GM21528 (cell line): ENCODE results near the gene PLXND1.

Experiments used
- ATAC-seq: cut with Tn5 transposase; IDR thresholded peaks from one replicate; pipeline ENCODE4 v1.9.1; 2021; ENCODE audit warnings: mild to moderate bottlenecking, moderate library complexity; ENCODE audit not compliant: unreplicated experiment, low FRiP score

Gene PLXND1

GRCh38 chr3:129602730-129603560 lies 3.5 kb downstream of the PLXND1 start:
- ATAC-seq, result no peak

- no peak for ATAC-seq
These were observed 4.2 kb downstream of the PLXND1 start for GRCh38 chr3:129602309-129602708.

- ATAC-seq, result no peak
These were observed 4.8 kb downstream of the PLXND1 start for GRCh38 chr3:129601713-129602112.

GRCh38 chr3:129600348-129600747 lies 6.1 kb downstream of the PLXND1 start:
- no peak for ATAC-seq

GRCh38 chr3:129599607-129600006 lies 6.9 kb downstream of the PLXND1 start:
- ATAC-seq, result no peak

GRCh38 chr3:129599073-129599472 lies 7.4 kb downstream of the PLXND1 start:
- no peak for ATAC-seq

GRCh38 chr3:129598484-129598883 lies 8.0 kb downstream of the PLXND1 start:
- no peak for ATAC-seq

GRCh38 chr3:129598000-129598381 lies 8.5 kb downstream of the PLXND1 start:
- ATAC-seq, result no peak

GRCh38 chr3:129597087-129597999 lies 9.1 kb downstream of the PLXND1 start:
- no peak for ATAC-seq

GRCh38 chr3:129596194-129597086 lies 10.0 kb downstream of the PLXND1 start:
- no peak for ATAC-seq

- no peak for ATAC-seq
These were observed 10.8 kb downstream of the PLXND1 start for GRCh38 chr3:129595544-129596193.

- ATAC-seq, result no peak
These were observed 11.5 kb downstream of the PLXND1 start for GRCh38 chr3:129594907-129595390.

- ATAC-seq, result no peak
These were observed 12.1 kb downstream of the PLXND1 start for GRCh38 chr3:129594409-129594808.

- ATAC-seq, result no peak
These were observed 12.7 kb downstream of the PLXND1 start for GRCh38 chr3:129593595-129594339.

- no peak for ATAC-seq
These were observed 13.3 kb downstream of the PLXND1 start for GRCh38 chr3:129593230-129593594.

- ATAC-seq, result no peak
These were observed 13.9 kb downstream of the PLXND1 start for GRCh38 chr3:129592381-129593131.

GRCh38 chr3:129591932-129592331 lies 14.5 kb downstream of the PLXND1 start:
- ATAC-seq, result no peak

GRCh38 chr3:129590215-129590614 lies 16.3 kb downstream of the PLXND1 start:
- ATAC-seq, result no peak
